ENCODE results near the gene B3GNT5.

- no peak for TF ChIP-seq POLR2AphosphoS5 (IDR thresholded peaks at IDR 0.05)
- TF ChIP-seq CTCF (IDR thresholded peaks at IDR 0.05), result no peak
- TF ChIP-seq POLR2A (IDR thresholded peaks at IDR 0.05), result no peak
These were observed 11.2 kb downstream of the B3GNT5 start for GRCh38 chr3:183264268-183264667.

Measured in breast epithelium (tissue), 3 donors.